Measurements from ENCODE around the gene AGBL1.

GRCh38 chr15:86127547-86127946 is 47.9 kb downstream of the AGBL1 start:
- TF ChIP-seq CTCF (IDR thresholded peaks at IDR 0.05) (no peak), EZH2 (IDR thresholded peaks at IDR 0.05; ENCODE audit: borderline replicate concordance, insufficient read depth, low read depth, low read length, poor library complexity, severe bottlenecking) (no peak)

All from B cell (primary cell).